HFFc6 (cell line): Measurements from ENCODE around the gene TRIM66. TPM values are rescaled to one million over a fixed set of nuclear protein-coding genes. Genes with fewer than 3 reads are reported as not detected.

ENCODE experiments used
- DNase-seq: peaks from one replicate; pipeline ENCODE4 v3.0.0-alpha.2; 2018
- H3K27ac Mint-ChIP-seq: 2 replicates; pipeline ENCODE4 v1.8.0; 2020; ENCODE audit warnings: mild to moderate bottlenecking, mixed read lengths
- H3K27me3 Mint-ChIP-seq: 2 replicates; pipeline ENCODE4 v1.8.0; 2021; ENCODE audit warnings: mild to moderate bottlenecking, moderate library complexity, mixed read lengths; ENCODE audit not compliant: insufficient read depth
- H3K36me3 Mint-ChIP-seq: 2 replicates; pipeline ENCODE4 v1.8.0; 2021; ENCODE audit warnings: low read depth, mixed read lengths
- H3K4me1 Mint-ChIP-seq: 2 replicates; pipeline ENCODE4 v1.8.0; 2020; ENCODE audit warnings: low read depth, mixed read lengths
- H3K4me3 Mint-ChIP-seq: 2 replicates; pipeline ENCODE4 v1.8.0; 2020; ENCODE audit warnings: mild to moderate bottlenecking, moderate library complexity, mixed read lengths
- H3K9me3 Mint-ChIP-seq: 2 replicates; pipeline ENCODE4 v1.8.0; 2020; ENCODE audit warnings: mild to moderate bottlenecking, mixed read lengths
- total RNA-seq, 6 experiments: library from RNA; stranded (reverse); fragmentation: NEBNext Ultra II Directional; extraction: Animal tissue kit (Norgen Biotek cat#: 25700); gene quantifications; 2 replicates in 1 of 6; 3 replicates in 5 of 6; pipeline ENCODE4 v1.2.3, GENCODE V29; 2021
- TF ChIP-seq, protein P1 (sequence below): fragments of 200-600 bp; sonication (generic); IDR thresholded peaks from 2 replicates; pipeline ENCODE4 v1.5.0; 2021; ENCODE audit warnings: antibody characterized with exemption, mild to moderate bottlenecking

TRIM66 gene
- total RNA-seq, 6 experiments from 2014 or later, result 4.5 to 6.9 (median 5.6) TPM

DNA sequence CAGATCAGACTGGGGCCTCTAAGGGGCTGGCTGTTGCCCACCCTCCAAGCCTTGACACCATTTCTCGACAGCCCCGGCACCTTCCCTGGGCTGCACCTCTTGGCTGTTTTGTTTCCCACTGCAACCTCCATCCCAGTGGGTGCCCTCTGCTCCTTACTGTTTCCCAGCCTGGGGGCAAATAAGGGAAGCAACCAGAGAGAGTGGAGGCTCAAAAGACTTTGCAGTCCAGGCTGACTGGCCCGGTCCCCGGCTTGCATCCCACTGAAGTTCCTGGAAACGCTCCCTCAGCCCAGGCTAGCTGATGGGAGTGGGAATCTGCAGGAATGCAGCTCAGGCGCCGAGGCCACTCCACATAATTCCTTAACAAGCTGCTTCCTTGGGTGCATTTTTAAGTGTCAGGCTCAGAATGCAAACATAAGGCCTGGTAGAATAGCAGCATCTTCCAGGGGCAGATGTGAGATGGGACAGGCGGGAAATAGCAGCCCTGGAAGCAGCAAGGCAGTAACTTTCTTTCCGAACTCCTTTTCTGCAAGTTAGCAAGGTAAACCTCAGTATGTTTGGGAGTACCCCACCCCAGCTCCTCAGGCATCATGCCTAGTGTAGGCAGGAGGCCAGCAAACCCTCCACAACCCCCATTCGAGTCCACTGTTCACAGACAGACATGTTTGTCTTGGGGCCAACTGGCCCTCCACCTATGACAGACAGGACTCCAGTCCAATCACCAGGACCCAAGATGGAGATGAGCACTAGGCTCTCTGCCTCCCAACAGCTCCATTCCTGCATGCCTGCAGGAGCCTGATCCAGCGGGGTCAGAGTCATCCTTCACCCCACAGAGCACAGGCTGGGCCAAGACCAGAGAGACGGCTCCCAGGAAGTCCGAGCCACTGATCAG, 39.4 kb upstream of the TRIM66 start:
- peaks cover 26% of the 10 kb centered on the region for H3K36me3 Mint-ChIP-seq
- peak; percentile 70 for DNase-seq
- peaks cover 81% of the 10 kb centered on the region for H3K4me1 Mint-ChIP-seq
- TF ChIP-seq, protein P1, sequence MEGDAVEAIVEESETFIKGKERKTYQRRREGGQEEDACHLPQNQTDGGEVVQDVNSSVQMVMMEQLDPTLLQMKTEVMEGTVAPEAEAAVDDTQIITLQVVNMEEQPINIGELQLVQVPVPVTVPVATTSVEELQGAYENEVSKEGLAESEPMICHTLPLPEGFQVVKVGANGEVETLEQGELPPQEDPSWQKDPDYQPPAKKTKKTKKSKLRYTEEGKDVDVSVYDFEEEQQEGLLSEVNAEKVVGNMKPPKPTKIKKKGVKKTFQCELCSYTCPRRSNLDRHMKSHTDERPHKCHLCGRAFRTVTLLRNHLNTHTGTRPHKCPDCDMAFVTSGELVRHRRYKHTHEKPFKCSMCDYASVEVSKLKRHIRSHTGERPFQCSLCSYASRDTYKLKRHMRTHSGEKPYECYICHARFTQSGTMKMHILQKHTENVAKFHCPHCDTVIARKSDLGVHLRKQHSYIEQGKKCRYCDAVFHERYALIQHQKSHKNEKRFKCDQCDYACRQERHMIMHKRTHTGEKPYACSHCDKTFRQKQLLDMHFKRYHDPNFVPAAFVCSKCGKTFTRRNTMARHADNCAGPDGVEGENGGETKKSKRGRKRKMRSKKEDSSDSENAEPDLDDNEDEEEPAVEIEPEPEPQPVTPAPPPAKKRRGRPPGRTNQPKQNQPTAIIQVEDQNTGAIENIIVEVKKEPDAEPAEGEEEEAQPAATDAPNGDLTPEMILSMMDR, result no peak
- H3K27me3 Mint-ChIP-seq, result peaks cover 10% of the 10 kb centered on the region
- peak overlapping the region; percentile 53 for H3K4me3 Mint-ChIP-seq
- H3K9me3 Mint-ChIP-seq, result no peaks in the 10 kb centered on the region
- H3K27ac Mint-ChIP-seq, result peak overlapping the region; percentile 97

GRCh38 chr11:8720868-8721608, 38.6 kb upstream of the TRIM66 start:
- TF ChIP-seq, protein P1, result no peak
- H3K36me3 Mint-ChIP-seq, result peaks cover 34% of the 10 kb centered on the region
- no peaks in the 10 kb centered on the region for H3K9me3 Mint-ChIP-seq
- no peak for DNase-seq
- peaks cover 81% of the 10 kb centered on the region for H3K4me1 Mint-ChIP-seq
- peak overlapping the region; percentile 97 for H3K27ac Mint-ChIP-seq
- peaks cover 10% of the 10 kb centered on the region for H3K27me3 Mint-ChIP-seq
- H3K4me3 Mint-ChIP-seq, result peak overlapping the region; percentile 43

GRCh38 chr11:8720352-8720751, 37.9 kb upstream of the TRIM66 start:
- Mint-ChIP-seq H3K9me3 (no peaks in the 10 kb centered on the region), H3K36me3 (peaks cover 36% of the 10 kb centered on the region), H3K27ac (peak overlapping the region; percentile 97), H3K4me1 (peaks cover 79% of the 10 kb centered on the region), H3K4me3 (peak overlapping the region; percentile 87), H3K27me3 (peaks cover 10% of the 10 kb centered on the region)
- TF ChIP-seq, protein P1, result no peak
- DNase-seq, result no peak

- peaks cover 11% of the 10 kb centered on the region for H3K27me3 Mint-ChIP-seq
- peaks cover 86% of the 10 kb centered on the region for H3K4me1 Mint-ChIP-seq
- peak overlapping the region; percentile 97 for H3K27ac Mint-ChIP-seq
- H3K36me3 Mint-ChIP-seq, result peaks cover 42% of the 10 kb centered on the region
- H3K4me3 Mint-ChIP-seq, result peak overlapping the region; percentile 87
- TF ChIP-seq, protein P1, result no peak
- peak; percentile 57 for DNase-seq
- H3K9me3 Mint-ChIP-seq, result no peaks in the 10 kb centered on the region
Observed at GRCh38 chr11:8719721-8720120, 37.3 kb upstream of the TRIM66 start.

DNA sequence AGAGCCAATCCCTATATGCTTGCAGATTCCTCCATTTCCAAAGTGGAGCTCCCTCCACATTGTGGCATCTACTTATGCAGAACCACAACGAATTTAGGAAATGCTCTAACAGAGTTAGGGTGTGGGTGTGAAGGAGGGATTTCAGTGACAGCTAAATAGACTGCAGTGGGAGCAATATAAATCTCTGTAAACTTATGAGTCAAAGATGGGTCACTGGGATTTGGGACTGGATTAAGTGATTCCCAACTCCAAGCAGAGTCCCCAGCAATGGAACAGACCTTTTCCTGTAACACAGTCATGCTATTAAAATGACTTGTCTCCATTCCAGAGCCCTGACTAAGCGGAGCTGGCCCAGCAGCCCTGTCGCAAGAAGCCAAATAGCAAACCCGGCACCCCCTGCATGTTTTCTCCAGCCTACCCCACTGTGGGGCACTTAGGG, 36.8 kb upstream of the TRIM66 start:
- Mint-ChIP-seq H3K9me3 (no peaks in the 10 kb centered on the region), H3K36me3 (peaks cover 44% of the 10 kb centered on the region), H3K4me1 (peaks cover 90% of the 10 kb centered on the region), H3K27ac (peak overlapping the region; percentile 97), H3K27me3 (peaks cover 16% of the 10 kb centered on the region), H3K4me3 (peak overlapping the region; percentile 87)
- DNase-seq, result peak; percentile 96
- TF ChIP-seq, protein P1, result no peak
